GM18951 (cell line): Measurements from ENCODE around the gene TMEM175.

Source experiments
- POLR2A ChIP-seq: IDR thresholded peaks from 4 replicates; pipeline ENCODE4 v1.6.1; 2011; ENCODE audit warnings: mild to moderate bottlenecking; ENCODE audit not compliant: insufficient read length, insufficient read depth; ENCODE audit errors: extremely low read depth
- in situ Hi-C: fragments of 300-500 bp; cut with MboI; formaldehyde crosslinking; loops from one replicate; pipeline ENCODE4 v1.12.0; 2022; ENCODE audit warnings: low sequenced_read_pairs, mixed read lengths, inconsistent platforms; ENCODE audit not compliant: unreplicated experiment

Gene TMEM175

GRCh38 chr4:958314-958665 is 26.0 kb downstream of the TMEM175 start:
- in situ Hi-C loops = no loop called here
- no peak for TF ChIP-seq POLR2A

- in situ Hi-C loops = no loop called here
- TF ChIP-seq POLR2A = no peak
Measured at GRCh38 chr4:958696-959337, 26.6 kb downstream of the TMEM175 start.

DNA sequence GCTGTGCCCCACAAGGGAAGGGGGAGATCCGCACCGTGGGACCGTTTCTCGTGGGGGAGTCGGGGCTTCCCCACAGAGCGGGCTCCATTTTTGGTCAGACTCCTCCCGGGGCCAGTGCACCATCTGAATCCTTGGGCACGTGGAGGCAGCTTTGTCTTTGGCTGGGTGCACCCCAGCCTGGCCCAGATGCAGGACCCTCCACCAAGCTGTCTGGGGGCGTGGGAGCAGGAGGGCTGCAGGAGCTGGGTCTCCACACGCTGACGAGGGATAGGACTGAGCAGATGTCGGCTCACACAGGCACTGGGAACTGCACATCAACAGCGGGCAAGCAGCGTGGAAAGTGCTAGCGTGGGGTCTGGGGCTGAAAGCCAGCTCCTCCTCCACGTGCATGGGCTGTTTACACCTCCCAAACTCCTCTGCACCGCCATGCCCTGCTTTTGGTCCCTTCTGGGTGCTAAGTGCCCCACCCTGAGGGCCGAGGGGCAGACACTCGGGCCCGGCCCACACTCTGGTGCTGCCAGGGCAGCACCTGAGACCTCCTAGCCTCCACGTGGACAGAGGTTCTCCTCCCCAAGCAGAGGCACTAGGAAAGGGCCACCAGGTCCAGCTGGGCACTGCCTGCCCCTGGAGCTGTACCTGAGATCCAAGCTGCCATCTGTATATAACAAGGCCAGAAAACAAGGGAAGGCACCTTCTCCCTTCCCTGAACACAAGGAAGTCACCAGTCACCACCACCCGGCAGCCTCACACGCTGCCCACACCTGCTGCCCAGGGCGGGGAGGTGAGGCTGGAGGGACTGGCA is 27.3 kb downstream of the TMEM175 start:
- no peak for TF ChIP-seq POLR2A
- in situ Hi-C loops = no loop called here

DNA sequence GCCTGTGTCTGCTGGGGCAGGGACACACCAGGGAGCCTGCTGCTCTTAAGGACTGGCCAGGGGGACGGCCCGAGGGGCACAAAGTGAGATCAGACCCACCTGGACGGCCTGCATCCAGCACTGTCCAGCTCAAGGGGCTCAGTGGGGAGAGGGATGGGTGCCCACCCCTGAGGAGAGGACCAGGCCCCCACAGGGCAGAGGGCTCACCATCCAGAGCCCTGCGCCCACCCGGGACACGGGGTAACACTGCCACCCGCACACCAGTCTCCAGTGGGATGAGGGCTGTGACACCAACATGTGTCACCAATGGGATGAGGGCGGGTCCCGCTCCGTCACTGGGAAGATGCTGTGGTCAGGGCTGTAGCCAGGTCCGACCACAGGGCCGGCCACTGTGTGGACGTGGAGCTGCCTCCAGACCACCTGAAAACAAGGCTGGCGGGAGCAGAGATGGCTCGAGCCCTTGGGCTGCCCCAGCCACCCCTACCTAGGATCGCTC is 27.9 kb downstream of the TMEM175 start:
- in situ Hi-C loops = no loop called here
- no peak for TF ChIP-seq POLR2A

GRCh38 chr4:960636-961350 is 28.5 kb downstream of the TMEM175 start:
- TF ChIP-seq POLR2A = no peak
- in situ Hi-C loops = no loop called here

- no peak for TF ChIP-seq POLR2A
- in situ Hi-C loops = no loop called here
Measured at GRCh38 chr4:961351-962230, 29.3 kb downstream of the TMEM175 start.

- no peak for TF ChIP-seq POLR2A
Measured at GRCh38 chr4:962231-963208, 30.3 kb downstream of the TMEM175 start.

DNA sequence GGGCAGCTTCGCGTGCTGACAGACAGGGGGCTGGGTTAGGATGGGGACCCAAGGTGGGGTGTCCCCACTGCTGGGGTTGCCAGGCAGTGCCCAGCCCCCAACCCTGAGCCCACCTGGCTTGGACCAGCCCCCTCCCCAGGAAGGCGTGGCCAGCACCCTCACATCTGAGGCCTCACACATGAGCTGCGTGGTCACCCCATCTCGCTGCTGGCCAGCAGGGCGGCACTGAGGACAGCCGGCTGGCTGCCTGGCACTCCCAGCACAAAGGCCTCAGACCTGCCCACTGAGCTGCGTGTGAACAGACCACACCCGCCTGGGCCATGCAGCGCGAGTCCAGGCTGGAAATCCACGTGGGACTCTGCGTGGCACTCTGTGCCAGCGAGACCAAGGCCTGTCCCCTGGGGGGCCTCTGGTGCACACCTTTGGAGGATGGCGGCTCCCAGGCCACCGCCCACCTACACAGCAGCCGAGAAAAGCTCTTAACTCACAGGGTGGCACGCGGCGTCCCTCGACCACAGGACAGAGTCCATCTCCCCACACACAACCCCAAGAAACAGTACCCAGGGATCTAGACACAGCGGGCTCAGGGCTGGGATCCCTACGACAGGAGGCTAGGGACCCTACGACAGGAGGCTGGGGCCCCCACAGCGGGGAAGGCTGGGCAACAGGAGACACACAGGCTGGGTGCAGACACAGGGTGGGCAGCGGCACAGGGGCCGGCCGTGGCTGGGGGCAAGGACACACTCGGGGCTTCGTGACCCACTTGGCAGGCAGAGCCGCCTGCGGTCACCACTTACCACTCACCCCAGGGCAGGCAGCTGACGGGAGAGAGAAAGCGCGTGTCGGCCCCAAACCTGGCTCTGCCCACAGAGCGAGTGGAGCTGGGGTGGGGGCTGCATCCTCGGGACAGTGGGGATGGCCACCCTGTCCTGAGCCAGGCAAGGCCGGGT is 31.3 kb downstream of the TMEM175 start:
- TF ChIP-seq POLR2A = no peak
- in situ Hi-C loops = no loop called here

More at GRCh38 chr4:962231-963208, 30.3 kb downstream of the TMEM175 start:
- in situ Hi-C loops = no loop called here

- no peak for TF ChIP-seq POLR2A
- in situ Hi-C loops = no loop called here
Measured at GRCh38 chr4:964346-965025, 32.2 kb downstream of the TMEM175 start.

GRCh38 chr4:965048-965765 is 32.9 kb downstream of the TMEM175 start:
- in situ Hi-C loops = no loop called here

More at GRCh38 chr4:965048-965765, 32.9 kb downstream of the TMEM175 start:
- TF ChIP-seq POLR2A = no peak
